NCI-H187 (cell line): ENCODE measurements around the gene NUP205.
A peak's percentile ranks its signal among the peaks of the same experiment; 100 is the strongest.
"Not testable (repeated sequence)": the region's sequence is repeated elsewhere in the genome, so short reads cannot be mapped to it uniquely, and the experiment has no call there.

Source experiments
- DNase-seq, 2 experiments: peaks; one replicate each; lab custom pipeline; 2025; lab: John Stamatoyannopoulos, UW

The NUP205 gene

GRCh38 chr7:135620980-135621850, 63.5 kb downstream of the NUP205 start:
- peak; percentile 18 to 40 for DNase-seq

- no peak for DNase-seq
Observed at GRCh38 chr7:135634191-135634878, 76.6 kb downstream of the NUP205 start.

GRCh38 chr7:135639690-135640089, 82.0 kb downstream of the NUP205 start:
- DNase-seq: not testable (repeated sequence)

- DNase-seq: no peak
Observed at GRCh38 chr7:135644154-135644553, 86.4 kb downstream of the NUP205 start.

GRCh38 chr7:135644729-135645128, 87.0 kb downstream of the NUP205 start:
- DNase-seq: no peak

GRCh38 chr7:135645296-135645904, 87.7 kb downstream of the NUP205 start:
- no peak for DNase-seq

GRCh38 chr7:135647755-135648154, 90.0 kb downstream of the NUP205 start:
- DNase-seq: no peak

- DNase-seq: no peak
Observed at GRCh38 chr7:135648235-135648634, 90.5 kb downstream of the NUP205 start.

GRCh38 chr7:135650831-135651573, 93.3 kb downstream of the NUP205 start:
- DNase-seq: no peak

GRCh38 chr7:135653340-135654080, 95.8 kb downstream of the NUP205 start:
- no peak for DNase-seq

- DNase-seq: no peak
Observed at GRCh38 chr7:135658564-135658963, 100.8 kb downstream of the NUP205 start.

GRCh38 chr7:135659159-135659846, 101.6 kb downstream of the NUP205 start:
- DNase-seq: no peak

- DNase-seq: no peak
Observed at GRCh38 chr7:135661311-135662122, 103.8 kb downstream of the NUP205 start.

GRCh38 chr7:135662123-135662372, 104.3 kb downstream of the NUP205 start:
- DNase-seq: no peak

GRCh38 chr7:135662373-135663114, 104.8 kb downstream of the NUP205 start, which contains the start of gene STMP1:
TSS of gene STMP1 (plus strand) at chr7:135662514.
- DNase-seq: peak; percentile 86 to 97

- no peak for DNase-seq
Observed at GRCh38 chr7:135664046-135664589, 106.4 kb downstream of the NUP205 start.

- no peak for DNase-seq
Observed at GRCh38 chr7:135665042-135665441, 107.3 kb downstream of the NUP205 start.

GRCh38 chr7:135666156-135666555, 108.4 kb downstream of the NUP205 start:
- DNase-seq: no peak

GRCh38 chr7:135666846-135667245, 109.1 kb downstream of the NUP205 start:
- no peak for DNase-seq
